H1 (cell line): ENCODE measurements around the gene CRKL. TPM values are rescaled to one million over a fixed set of nuclear protein-coding genes. Genes with fewer than 3 reads are reported as not detected.

Source experiments
- CTCF ChIA-PET: fragments of 300-600 bp; sonication (Branson Sonifier 250); formaldehyde crosslinking; loops from one replicate; lab custom pipeline; 2021; ENCODE audit not compliant: partially characterized antibody; lab: Charles Lee
- POLR2A ChIA-PET: fragments of 300-600 bp; sonication (Branson Sonifier 250); formaldehyde crosslinking; loops from one replicate; lab custom pipeline; 2021; ENCODE audit warnings: inconsistent platforms; ENCODE audit not compliant: partially characterized antibody; lab: Charles Lee
- DNase-seq, 2 experiments: peaks; one replicate each; pipeline versions ENCODE4 v3.0.0 to v3.0.0-alpha.2; 2010 to 2022; ENCODE audit warnings: low spot score in 2 of 2, low read depth in 1 of 2, mixed read lengths in 1 of 2
- FAIRE-seq: peaks from 2 replicates; lab custom pipeline; 2011; peaks lifted over from hg19 to GRCh38; lab: Jason Lieb, UNC
- H2AFZ ChIP-seq: 2 replicates; pipeline ENCODE4 v1.8.1; 2012; ENCODE audit warnings: low read length, inconsistent platforms
- H2AK5ac ChIP-seq: 2 replicates; pipeline ENCODE4 v1.6.1; 2013; ENCODE audit warnings: low read depth, low read length
- H2BK120ac ChIP-seq: replicated peaks from 2 replicates; pipeline ENCODE3; 2013; ENCODE audit warnings: low read depth, low read length, inconsistent platforms
- H2BK12ac ChIP-seq: 2 replicates; pipeline ENCODE4 v1.6.1; 2013; ENCODE audit warnings: low read depth, low read length
- H2BK15ac ChIP-seq: 2 replicates; pipeline ENCODE4 v1.6.1; 2013; ENCODE audit warnings: low read length
- H2BK20ac ChIP-seq: 2 replicates; pipeline ENCODE4 v1.6.1; 2013; ENCODE audit warnings: low read length
- H2BK5ac ChIP-seq: 2 replicates; pipeline ENCODE4 v1.6.1; 2013; ENCODE audit warnings: low read depth, low read length
- H3K14ac ChIP-seq: 2 replicates; pipeline ENCODE4 v1.6.1; 2013; ENCODE audit warnings: inconsistent platforms; ENCODE audit not compliant: insufficient read length
- H3K18ac ChIP-seq: 2 replicates; pipeline ENCODE4 v1.6.1; 2013; ENCODE audit warnings: low read length; ENCODE audit errors: extremely low read depth
- H3K23ac ChIP-seq: 2 replicates; pipeline ENCODE4 v1.6.1; 2013; ENCODE audit warnings: inconsistent platforms; ENCODE audit not compliant: insufficient read length
- H3K23me2 ChIP-seq: 2 replicates; pipeline ENCODE4 v1.6.1; 2013; ENCODE audit warnings: low read depth, low read length
- H3K27ac ChIP-seq: 2 replicates; pipeline ENCODE4 v1.6.1; 2011; ENCODE audit warnings: low read depth, low read length, inconsistent platforms
- H3K27me3 ChIP-seq, 4 experiments: replicated peaks in 1 of 4; 1 replicate in 1 of 4; 2 replicates in 3 of 4; pipeline versions ENCODE4 v1.6.1 to v1.8.1; 2011 to 2013; ENCODE audit warnings: low read length in 3 of 4, mild to moderate bottlenecking in 3 of 4, inconsistent platforms in 2 of 4, mixed read lengths in 2 of 4, moderate library complexity in 1 of 4; ENCODE audit not compliant: control insufficient read depth in 3 of 4, insufficient read depth in 3 of 4; ENCODE audit errors: extremely low read depth in 1 of 4
- H3K36me3 ChIP-seq, 4 experiments: 2 replicates each; pipeline versions ENCODE4 v1.6.1 to v1.8.1; 2011 to 2013; ENCODE audit warnings: mild to moderate bottlenecking in 4 of 4, low read length in 3 of 4, moderate library complexity in 2 of 4, control low read depth in 1 of 4, inconsistent platforms in 1 of 4; ENCODE audit not compliant: insufficient read depth in 4 of 4, control insufficient read depth in 2 of 4
- H3K4ac ChIP-seq: replicated peaks from 2 replicates; pipeline ENCODE3; 2013; ENCODE audit warnings: low read length, low read depth, mixed read lengths, inconsistent platforms; ENCODE audit not compliant: insufficient read length
- H3K4me1 ChIP-seq, 4 experiments: replicated peaks in 1 of 4; 1 replicate in 1 of 4; 2 replicates in 3 of 4; pipeline versions ENCODE4 v1.6.1 to v1.8.1; 2011 to 2013; ENCODE audit warnings: low read length in 3 of 4, inconsistent platforms in 2 of 4, mixed read lengths in 1 of 4; ENCODE audit not compliant: insufficient read depth in 4 of 4, control insufficient read depth in 3 of 4
- H3K4me2 ChIP-seq, 2 experiments: 2 replicates each; pipeline versions ENCODE4 v1.6.1 to v1.8.1; 2011 to 2013; ENCODE audit warnings: low read depth in 2 of 2, low read length in 2 of 2, control low read depth in 1 of 2, inconsistent platforms in 1 of 2, mild to moderate bottlenecking in 1 of 2; ENCODE audit not compliant: insufficient read depth in 1 of 2
- H3K4me3 ChIP-seq, 4 experiments: fragments of 200-600, 300-600 bp in 1 of 4; sonication (generic), shearing (Covaris generic), sonication (Bioruptor Twin) in 1 of 4; 2 replicates each; pipeline versions ENCODE4 v1.5.1 to v1.8.1; 2011 to 2016; ENCODE audit warnings: low read length in 4 of 4, low read depth in 3 of 4, control low read depth in 2 of 4, inconsistent platforms in 2 of 4, mild to moderate bottlenecking in 2 of 4, mixed read lengths in 1 of 4, moderate library complexity in 1 of 4; ENCODE audit not compliant: insufficient read depth in 2 of 4; ENCODE audit errors: extremely low read depth in 1 of 4
- H3K56ac ChIP-seq: replicated peaks from 2 replicates; pipeline ENCODE3; 2013; ENCODE audit warnings: low read depth, mild to moderate bottlenecking, mixed read lengths, low read length, inconsistent platforms; ENCODE audit not compliant: insufficient read length
- H3K79me1 ChIP-seq: 2 replicates; pipeline ENCODE4 v1.6.1; 2013; ENCODE audit warnings: low read depth, low read length, control low read depth
- H3K79me2 ChIP-seq, 2 experiments: 2 replicates each; pipeline versions ENCODE4 v1.6.1 to v1.8.1; 2012 to 2013; ENCODE audit warnings: low read length in 2 of 2, mild to moderate bottlenecking in 2 of 2, inconsistent platforms in 1 of 2; ENCODE audit not compliant: insufficient read depth in 2 of 2, control insufficient read depth in 1 of 2
- H3K9ac ChIP-seq, 4 experiments: replicated peaks in 1 of 4; 1 replicate in 1 of 4; 2 replicates in 3 of 4; pipeline versions ENCODE4 v1.6.1 to v1.8.1; 2011 to 2013; ENCODE audit warnings: low read depth in 3 of 4, low read length in 3 of 4, control low read depth in 2 of 4, mild to moderate bottlenecking in 2 of 4, moderate library complexity in 2 of 4, inconsistent platforms in 1 of 4; ENCODE audit errors: extremely low read depth in 1 of 4
- H3K9me3 ChIP-seq, 2 experiments: 2 replicates each; pipeline versions ENCODE4 v1.6.1 to v1.8.1; 2012 to 2013; ENCODE audit warnings: mild to moderate bottlenecking in 2 of 2, moderate library complexity in 2 of 2, control low read depth in 1 of 2, inconsistent platforms in 1 of 2, low read depth in 1 of 2, low read length in 1 of 2, mixed read lengths in 1 of 2; ENCODE audit not compliant: insufficient read depth in 2 of 2
- H4K20me1 ChIP-seq, 2 experiments: replicated peaks in 1 of 2; 2 replicates each; pipeline versions ENCODE3 to v1.8.1; 2011 to 2013; ENCODE audit warnings: inconsistent platforms in 2 of 2, low read length in 2 of 2, mild to moderate bottlenecking in 1 of 2; ENCODE audit not compliant: insufficient read depth in 2 of 2, control insufficient read depth in 1 of 2
- H4K5ac ChIP-seq: 2 replicates; pipeline ENCODE4 v1.6.1; 2013; ENCODE audit warnings: low read length, low read depth, mixed read lengths, inconsistent platforms; ENCODE audit not compliant: insufficient read length
- H4K8ac ChIP-seq: 2 replicates; pipeline ENCODE4 v1.8.0; 2013; ENCODE audit warnings: mild to moderate bottlenecking, moderate library complexity, low read length, inconsistent platforms; ENCODE audit not compliant: insufficient read depth; ENCODE audit errors: extremely low read depth
- H4K91ac ChIP-seq: replicated peaks from 2 replicates; pipeline ENCODE3; 2013; ENCODE audit warnings: low read length, mixed read lengths, inconsistent platforms; ENCODE audit not compliant: insufficient read length
- BACH1 ChIP-seq: IDR thresholded peaks from 2 replicates; pipeline ENCODE4 v1.6.1; 2012; ENCODE audit warnings: low read length, improper control_type of control experiment
- BCL11A ChIP-seq, 2 experiments: IDR thresholded peaks; one replicate each; pipeline ENCODE4 v1.6.1; 2011; ENCODE audit warnings: low read depth in 2 of 2, low read length in 2 of 2, mild to moderate bottlenecking in 2 of 2
- CBX8 ChIP-seq: fragments of 300-800, 300-1000 bp; sonication (generic); IDR thresholded peaks from 2 replicates; pipeline ENCODE4 v1.7.1; 2016; ENCODE audit warnings: low read depth, low read length, borderline replicate concordance
- CEBPB ChIP-seq: IDR thresholded peaks from 2 replicates; pipeline ENCODE4 v1.6.1; 2012; ENCODE audit warnings: low read depth, low read length
- CHD2 ChIP-seq: IDR thresholded peaks from 2 replicates; pipeline ENCODE4 v1.6.1; 2012; ENCODE audit warnings: low read length, improper control_type of control experiment
- JUND ChIP-seq: IDR thresholded peaks from 2 replicates; pipeline ENCODE4 v1.6.1; 2011; ENCODE audit warnings: mild to moderate bottlenecking, improper control_type of control experiment, low read length
- POU5F1 ChIP-seq: IDR thresholded peaks from 2 replicates; pipeline ENCODE4 v1.6.1; 2011; ENCODE audit warnings: low read depth, mild to moderate bottlenecking, low read length, moderate library complexity
- RBBP5 ChIP-seq: IDR thresholded peaks from 2 replicates; pipeline ENCODE4 v1.7.1; 2012; ENCODE audit warnings: low read depth, mild to moderate bottlenecking, inconsistent platforms, low read length, moderate library complexity, borderline replicate concordance
- RXRA ChIP-seq: IDR thresholded peaks from 2 replicates; pipeline ENCODE4 v1.6.1; 2011; ENCODE audit warnings: low read depth, mild to moderate bottlenecking, low read length, moderate library complexity; ENCODE audit not compliant: insufficient read depth
- SP4 ChIP-seq: IDR thresholded peaks from 2 replicates; pipeline ENCODE4 v1.6.1; 2012; ENCODE audit warnings: low read length, inconsistent platforms
- SRF ChIP-seq: IDR thresholded peaks from 2 replicates; pipeline ENCODE4 v1.6.1; 2011; ENCODE audit warnings: mild to moderate bottlenecking, low read depth, low read length, moderate library complexity
- ZNF274 ChIP-seq: IDR thresholded peaks from 2 replicates; pipeline ENCODE4 v1.7.0; 2012; ENCODE audit warnings: low read length, borderline replicate concordance; ENCODE audit errors: extremely low read depth
- WGBS, 2 experiments: shearing (Covaris generic) in 1 of 2; methylation state at CpG; one replicate each; pipeline versions ENCODE4 v1.1.6 to v1.1.7; 2013 to 2015; ENCODE audit warnings: low lambda C conversion rate in 2 of 2, mixed read lengths in 2 of 2, inconsistent platforms in 1 of 2, low coverage in 1 of 2, missing lambda C conversion rate in 1 of 2; ENCODE audit not compliant: insufficient replicate concordance in 2 of 2, insufficient coverage in 1 of 2, insufficient read length in 1 of 2; ENCODE audit errors: extremely low coverage in 1 of 2, missing lambda C conversion rate in 1 of 2; 5-methylcytosine and 5-hydroxymethylcytosine counted together
- polyA plus RNA-seq, 7 experiments: library from polyadenylated mRNA; depleted of rRNA in 3 of 7; stranded (reverse) in 5 of 7; unstranded in 2 of 7; fragments of >200 nt in 5 of 7; fragments of 200-250 nt in 2 of 7; gene quantifications; 1 replicate in 5 of 7; 2 replicates in 1 of 7; 4 replicates in 1 of 7; pipeline versions ENCODE4 v1.2.1 to v1.2.3, GENCODE V29; 2011 to 2013; ENCODE audit warnings: missing spikeins in 2 of 7, mixed read lengths in 2 of 7
- total RNA-seq: library from RNA; stranded (reverse); fragmentation: NEBNext Ultra II Directional; extraction: Animal tissue kit (Norgen Biotek cat#: 25700); gene quantifications from 2 replicates; pipeline ENCODE4 v1.2.1, GENCODE V29; 2021
- TF ChIP-seq, protein P1 (sequence below): IDR thresholded peaks from 2 replicates; pipeline ENCODE4 v1.6.1; 2012; ENCODE audit warnings: low read length, inconsistent platforms
- TF ChIP-seq, protein P2 (sequence below): IDR thresholded peaks from 2 replicates; pipeline ENCODE4 v1.6.1; 2012; ENCODE audit warnings: inconsistent platforms

CRKL gene
- total and polyA plus RNA-seq, 2 of the 8 experiments (the other 6 are each of a cell fraction or from before 2014, with no cell fraction given) = 34.5 to 94.5 TPM

DNA sequence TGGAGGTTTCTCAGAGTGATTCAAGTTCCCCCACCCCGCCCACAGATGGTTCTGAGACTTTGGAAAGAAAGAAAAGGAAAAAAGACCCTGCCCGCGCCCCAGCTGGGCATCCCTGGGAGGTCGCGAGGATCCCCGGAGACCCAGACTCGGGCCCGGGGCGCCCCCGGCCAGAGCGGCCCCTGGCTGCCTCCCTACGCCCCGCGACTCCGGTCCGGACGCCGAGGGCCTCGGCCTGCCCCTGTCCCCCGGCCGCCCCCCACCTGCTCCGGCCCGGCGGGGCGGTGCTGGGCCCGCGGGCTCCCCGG, 47.5 kb downstream of the CRKL start:
- peak overlapping the region; percentile 62 to 65 for H3K4me2 ChIP-seq
- no peak overlapping the region for H3K9ac ChIP-seq
- ChIA-PET CTCF (interaction anchor here (0.9 to 1.8 kb wide), 4 partner anchors 79 to 95 kb away, joined by 3 to 4 read pairs (median 3); no protein-coding TSS in a partner anchor), POLR2A (interaction anchor here (2.3 kb wide), 1 partner anchor 17 kb away, joined by 7 read pairs; the partner anchor contains the start of gene LZTR1)
- no peaks in the 10 kb centered on the region for H3K79me1 ChIP-seq
- H2BK15ac ChIP-seq = no peak overlapping the region
- no peak overlapping the region for H2BK12ac ChIP-seq
- H2BK120ac ChIP-seq = no peak overlapping the region
- no peak overlapping the region for H3K14ac ChIP-seq
- peaks cover 34 to 65% (median 59%) of the 10 kb centered on the region in 4 experiments for H3K27me3 ChIP-seq
- no peak for FAIRE-seq
- H3K36me3 ChIP-seq = no peaks in the 10 kb centered on the region
- DNase-seq = no peak
- no peak overlapping the region for H2AFZ ChIP-seq
- peaks cover 2% of the 10 kb centered on the region; the same call in 1 of the 2 replicates for H3K23me2 ChIP-seq
- H3K23ac ChIP-seq = no peak overlapping the region
- no peak overlapping the region for H3K56ac ChIP-seq
- H3K4ac ChIP-seq = no peak overlapping the region
- no peak overlapping the region for H2AK5ac ChIP-seq
- no peaks in the 10 kb centered on the region for H3K9me3 ChIP-seq
- H4K20me1 ChIP-seq = peaks cover 6 to 11% of the 10 kb centered on the region in 2 experiments
- H4K8ac ChIP-seq = no peak overlapping the region; the same call in 1 of the 2 replicates
- H3K4me1 ChIP-seq = peaks cover 0 to 18% (median 12%) of the 10 kb centered on the region in 4 experiments; a peak in 6 of 7 replicates
- H4K91ac ChIP-seq = no peak overlapping the region
- H2BK5ac ChIP-seq = no peak overlapping the region
- H3K18ac ChIP-seq = no peak overlapping the region
- 3% methylated on average over 7 of the region's 28 CpGs; no CpG with 5 or more reads in 1 of the 2 experiments for WGBS, 2 experiments
- no peaks in the 10 kb centered on the region for H3K79me2 ChIP-seq
- H2BK20ac ChIP-seq = no peak overlapping the region
- H3K4me3 ChIP-seq = peak overlapping the region; percentile 26 to 62 (median 42)
- no peak overlapping the region for H3K27ac ChIP-seq
- no peak overlapping the region for H4K5ac ChIP-seq
- TF ChIP-seq CHD2 (no peak), CBX8 (no peak), BACH1 (no peak), BCL11A (IDR thresholded peaks at IDR 0.05; ENCODE audit: low read depth in 2 of 2, low read length in 2 of 2) (no peak), ZNF274 (no peak), POU5F1 (no peak), CEBPB (no peak), SRF (no peak), RXRA (no peak), SP4 (no peak), RBBP5 (no peak), JUND (no peak)
- TF ChIP-seq, protein P1, sequence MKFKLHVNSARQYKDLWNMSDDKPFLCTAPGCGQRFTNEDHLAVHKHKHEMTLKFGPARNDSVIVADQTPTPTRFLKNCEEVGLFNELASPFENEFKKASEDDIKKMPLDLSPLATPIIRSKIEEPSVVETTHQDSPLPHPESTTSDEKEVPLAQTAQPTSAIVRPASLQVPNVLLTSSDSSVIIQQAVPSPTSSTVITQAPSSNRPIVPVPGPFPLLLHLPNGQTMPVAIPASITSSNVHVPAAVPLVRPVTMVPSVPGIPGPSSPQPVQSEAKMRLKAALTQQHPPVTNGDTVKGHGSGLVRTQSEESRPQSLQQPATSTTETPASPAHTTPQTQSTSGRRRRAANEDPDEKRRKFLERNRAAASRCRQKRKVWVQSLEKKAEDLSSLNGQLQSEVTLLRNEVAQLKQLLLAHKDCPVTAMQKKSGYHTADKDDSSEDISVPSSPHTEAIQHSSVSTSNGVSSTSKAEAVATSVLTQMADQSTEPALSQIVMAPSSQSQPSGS = no peak
- TF ChIP-seq, protein P2, sequence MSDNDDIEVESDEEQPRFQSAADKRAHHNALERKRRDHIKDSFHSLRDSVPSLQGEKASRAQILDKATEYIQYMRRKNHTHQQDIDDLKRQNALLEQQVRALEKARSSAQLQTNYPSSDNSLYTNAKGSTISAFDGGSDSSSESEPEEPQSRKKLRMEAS = no peak
